Measurements from ENCODE around the gene PWP1. TPM values are rescaled to one million over a fixed set of nuclear protein-coding genes. Genes with fewer than 3 reads are reported as not detected.

The PWP1 gene
- total RNA-seq, 1 donor from 2014 or later = 11.7 TPM

- Histone ChIP-seq H3K9me3 (replicated peaks) (no peaks in the 10 kb centered on the region), H3K27me3 (ENCODE audit: low read depth) (peaks cover 85% of the 10 kb centered on the region)
- no peak for TF ChIP-seq CTCF (IDR thresholded peaks at IDR 0.05; ENCODE audit: borderline replicate concordance)
Measured at GRCh38 chr12:107667464-107667863, 18.1 kb upstream of the PWP1 start.

GRCh38 chr12:107668320-107669098 lies 17.1 kb upstream of the PWP1 start:
- Histone ChIP-seq H3K4me1 (no peaks in the 10 kb centered on the region), H3K9me3 (replicated peaks) (no peaks in the 10 kb centered on the region), H3K4me3 (no peak overlapping the region), H3K27me3 (ENCODE audit: low read depth) (peaks cover 83% of the 10 kb centered on the region), H3K36me3 (no peaks in the 10 kb centered on the region), H3K27ac (replicated peaks) (no peak overlapping the region)
- TF ChIP-seq CTCF (IDR thresholded peaks at IDR 0.05; ENCODE audit: borderline replicate concordance) = no peak
- intact Hi-C loops (cut with micrococcal nuclease) = no loop called here
- DNase-seq = no peak

More at GRCh38 chr12:107667464-107667863, 18.1 kb upstream of the PWP1 start:
- no peaks in the 10 kb centered on the region for H3K36me3 ChIP-seq
- intact Hi-C loops (cut with micrococcal nuclease) = no loop called here
- no peak overlapping the region for H3K27ac ChIP-seq (replicated peaks)
- no peak overlapping the region for H3K4me3 ChIP-seq
- H3K4me1 ChIP-seq = no peaks in the 10 kb centered on the region
- DNase-seq = no peak

GRCh38 chr12:107669946-107670345 lies 15.7 kb upstream of the PWP1 start:
- Histone ChIP-seq H3K4me3 (no peak overlapping the region), H3K36me3 (no peaks in the 10 kb centered on the region), H3K9me3 (replicated peaks) (no peaks in the 10 kb centered on the region), H3K4me1 (no peaks in the 10 kb centered on the region), H3K27me3 (ENCODE audit: low read depth) (peaks cover 72% of the 10 kb centered on the region), H3K27ac (replicated peaks) (no peak overlapping the region)
- no peak for DNase-seq
- TF ChIP-seq CTCF (IDR thresholded peaks at IDR 0.05; ENCODE audit: borderline replicate concordance) = no peak
- intact Hi-C loops (cut with micrococcal nuclease) = loop anchor here (10.0 kb wide), 1 partner anchor 215 kb away; no protein-coding TSS in a partner anchor

GRCh38 chr12:107670999-107671643 lies 14.5 kb upstream of the PWP1 start:
- TF ChIP-seq CTCF (IDR thresholded peaks at IDR 0.05; ENCODE audit: borderline replicate concordance) = peak; percentile 64
- H3K9me3 ChIP-seq (replicated peaks) = no peaks in the 10 kb centered on the region
- no peaks in the 10 kb centered on the region for H3K4me1 ChIP-seq
- no peak overlapping the region for H3K4me3 ChIP-seq
- intact Hi-C loops (cut with micrococcal nuclease) = loop anchor here (10.0 kb wide), 1 partner anchor 214 kb away; no protein-coding TSS in a partner anchor
- H3K27me3 ChIP-seq (ENCODE audit: low read depth) = peaks cover 69% of the 10 kb centered on the region
- no peak for DNase-seq
- no peaks in the 10 kb centered on the region for H3K36me3 ChIP-seq
- H3K27ac ChIP-seq (replicated peaks) = no peak overlapping the region

GRCh38 chr12:107677671-107678070 lies 7.9 kb upstream of the PWP1 start:
- no peak overlapping the region for H3K4me3 ChIP-seq
- H3K4me1 ChIP-seq = no peaks in the 10 kb centered on the region
- peaks cover 58% of the 10 kb centered on the region for H3K27me3 ChIP-seq (ENCODE audit: low read depth)
- no peak overlapping the region for H3K27ac ChIP-seq (replicated peaks)
- no peak for DNase-seq
- TF ChIP-seq CTCF (IDR thresholded peaks at IDR 0.05; ENCODE audit: borderline replicate concordance) = no peak
- no peaks in the 10 kb centered on the region for H3K9me3 ChIP-seq (replicated peaks)
- H3K36me3 ChIP-seq = no peaks in the 10 kb centered on the region
- intact Hi-C loops (cut with micrococcal nuclease) = loop anchor here (10.0 kb wide), 1 partner anchor 207 kb away; no protein-coding TSS in a partner anchor

Data from left ventricle myocardium inferior (tissue), 1 donor.